Thoracic aorta (tissue), 2 donors: ENCODE results near the gene UBE2E2. TPM values are rescaled to one million over a fixed set of nuclear protein-coding genes. Genes with fewer than 3 reads are reported as not detected.

ENCODE experiments used
- ATAC-seq: fragments of 150-250 bp; one replicate; pipeline ENCODE4 v1.8.0; 2017; ENCODE audit warnings: low read depth; ENCODE audit not compliant: insufficient number of reproducible peaks, low FRiP score
- DNase-seq: peaks from one replicate; pipeline ENCODE4 v3.0.0-alpha.2; 2020; ENCODE audit warnings: low spot score
- H3K27ac ChIP-seq, 2 donors: fragments of 200-600 bp; sonication (generic); 1 replicate in 1 of 2; 2 replicates in 1 of 2; pipeline ENCODE4 v1.5.1; 2016; ENCODE audit warnings: mild to moderate bottlenecking in 2 of 2, moderate library complexity in 2 of 2
- H3K27me3 ChIP-seq: fragments of 200-600 bp; sonication (generic); replicated peaks from 2 replicates; pipeline ENCODE4 v1.6.0; 2016; ENCODE audit warnings: mild to moderate bottlenecking; ENCODE audit not compliant: insufficient read depth
- H3K36me3 ChIP-seq: fragments of 200-600 bp; sonication (generic); one replicate; pipeline ENCODE4 v1.5.1; 2016
- H3K4me1 ChIP-seq, 2 donors: fragments of 200-600 bp; sonication (generic); 1 replicate in 1 of 2; 2 replicates in 1 of 2; pipeline versions ENCODE4 v1.5.1 to v1.6.0; 2016; ENCODE audit warnings: low read depth in 2 of 2, mild to moderate bottlenecking in 1 of 2; ENCODE audit not compliant: control insufficient read depth in 1 of 2
- H3K4me3 ChIP-seq: fragments of 200-600 bp; sonication (generic); 2 replicates; pipeline ENCODE4 v1.5.1; 2016; ENCODE audit warnings: mild to moderate bottlenecking
- H3K9me3 ChIP-seq: fragments of 200-600 bp; sonication (generic); 2 replicates; pipeline ENCODE4 v1.5.1; 2016
- total RNA-seq, 2 donors: library from RNA; depleted of rRNA; stranded (reverse); fragments of >200 nt; gene quantifications; one replicate each; pipeline versions ENCODE4 v1.1.0 to v1.2.3, GENCODE V29; 2016
- TF ChIP-seq, protein P1 (sequence below): fragments of 200-600 bp; sonication (generic); IDR thresholded peaks from one replicate; pipeline ENCODE4 v1.5.1; 2019; ENCODE audit warnings: antibody characterized with exemption

UBE2E2 gene
- total RNA-seq, 2 donors from 2014 or later: 30.3 to 44.0 TPM

DNA sequence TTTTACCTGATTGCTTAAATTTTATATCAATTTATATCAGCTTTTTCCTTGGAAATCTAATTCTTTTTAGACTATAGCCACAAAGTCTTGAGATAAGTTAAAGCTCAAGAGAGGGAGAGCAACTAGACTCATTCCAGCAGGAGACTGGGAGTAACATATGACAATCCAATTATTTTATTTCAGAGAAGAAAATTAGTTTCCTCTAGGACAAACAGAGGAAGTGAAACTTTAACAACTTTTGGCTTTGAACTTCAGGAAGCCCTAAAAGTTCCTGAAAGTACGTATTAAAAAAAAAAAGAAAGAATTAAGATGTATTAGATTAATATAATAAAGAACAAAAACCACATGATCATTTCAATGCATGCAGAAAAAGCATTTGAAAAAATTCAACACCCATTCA, 13.9 kb upstream of the UBE2E2 start:
- H3K36me3 ChIP-seq: no peaks in the 10 kb centered on the region
- H3K4me3 ChIP-seq: no peak overlapping the region
- no peaks in the 10 kb centered on the region for H3K4me1 ChIP-seq
- TF ChIP-seq, protein P1, sequence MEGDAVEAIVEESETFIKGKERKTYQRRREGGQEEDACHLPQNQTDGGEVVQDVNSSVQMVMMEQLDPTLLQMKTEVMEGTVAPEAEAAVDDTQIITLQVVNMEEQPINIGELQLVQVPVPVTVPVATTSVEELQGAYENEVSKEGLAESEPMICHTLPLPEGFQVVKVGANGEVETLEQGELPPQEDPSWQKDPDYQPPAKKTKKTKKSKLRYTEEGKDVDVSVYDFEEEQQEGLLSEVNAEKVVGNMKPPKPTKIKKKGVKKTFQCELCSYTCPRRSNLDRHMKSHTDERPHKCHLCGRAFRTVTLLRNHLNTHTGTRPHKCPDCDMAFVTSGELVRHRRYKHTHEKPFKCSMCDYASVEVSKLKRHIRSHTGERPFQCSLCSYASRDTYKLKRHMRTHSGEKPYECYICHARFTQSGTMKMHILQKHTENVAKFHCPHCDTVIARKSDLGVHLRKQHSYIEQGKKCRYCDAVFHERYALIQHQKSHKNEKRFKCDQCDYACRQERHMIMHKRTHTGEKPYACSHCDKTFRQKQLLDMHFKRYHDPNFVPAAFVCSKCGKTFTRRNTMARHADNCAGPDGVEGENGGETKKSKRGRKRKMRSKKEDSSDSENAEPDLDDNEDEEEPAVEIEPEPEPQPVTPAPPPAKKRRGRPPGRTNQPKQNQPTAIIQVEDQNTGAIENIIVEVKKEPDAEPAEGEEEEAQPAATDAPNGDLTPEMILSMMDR: no peak
- no peaks in the 10 kb centered on the region for H3K9me3 ChIP-seq
- no peak for ATAC-seq
- no peaks in the 10 kb centered on the region for H3K27me3 ChIP-seq
- DNase-seq: no peak
- no peak overlapping the region for H3K27ac ChIP-seq

DNA sequence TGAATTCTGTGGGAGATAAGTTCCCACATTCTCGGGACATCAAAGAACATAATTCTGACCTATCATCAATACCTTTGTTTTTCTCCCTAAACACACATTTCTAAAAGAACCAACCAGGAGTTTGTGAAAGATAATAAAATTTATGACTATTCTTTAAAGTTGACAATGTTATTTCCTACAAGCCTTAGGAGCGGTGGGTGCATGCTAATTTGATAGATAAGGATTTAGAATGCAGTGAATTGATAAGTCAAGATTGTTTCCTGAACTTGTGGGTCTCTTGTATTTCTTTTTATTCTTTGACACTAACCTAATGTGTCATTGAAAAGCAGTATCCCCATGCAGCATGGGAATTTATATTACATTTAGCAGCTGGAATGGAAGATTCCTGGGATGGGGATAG, 10.3 kb upstream of the UBE2E2 start:
- no peaks in the 10 kb centered on the region for H3K4me1 ChIP-seq
- no peaks in the 10 kb centered on the region for H3K36me3 ChIP-seq
- H3K27me3 ChIP-seq: no peaks in the 10 kb centered on the region
- H3K9me3 ChIP-seq: no peaks in the 10 kb centered on the region
- no peak for ATAC-seq
- DNase-seq: no peak
- no peak overlapping the region for H3K4me3 ChIP-seq
- TF ChIP-seq, protein P1: no peak
- H3K27ac ChIP-seq: no peak overlapping the region

DNA sequence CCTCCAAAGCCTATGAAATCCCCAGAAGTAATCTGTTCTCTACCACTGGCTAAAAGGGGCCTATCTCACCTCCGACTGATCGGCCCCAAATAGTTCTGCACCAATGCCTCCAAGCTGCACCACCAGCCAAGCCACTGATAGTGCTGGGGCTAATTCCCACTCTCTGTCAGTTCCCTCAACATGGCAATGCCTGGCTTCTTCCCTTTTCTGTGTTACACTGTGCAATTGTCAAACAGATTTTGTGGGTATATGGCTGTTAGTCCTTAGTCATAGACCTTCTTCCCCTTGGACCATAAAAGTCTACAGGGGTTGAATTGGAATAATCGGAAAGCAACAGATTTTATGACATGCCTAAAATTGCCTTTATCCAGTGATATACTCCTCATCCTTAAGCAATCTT, 9.3 kb upstream of the UBE2E2 start:
- TF ChIP-seq, protein P1: no peak
- no peaks in the 10 kb centered on the region for H3K9me3 ChIP-seq
- H3K4me3 ChIP-seq: no peak overlapping the region
- no peaks in the 10 kb centered on the region for H3K36me3 ChIP-seq
- ATAC-seq: no peak
- H3K27ac ChIP-seq: no peak overlapping the region
- no peak for DNase-seq
- no peaks in the 10 kb centered on the region for H3K4me1 ChIP-seq
- H3K27me3 ChIP-seq: no peaks in the 10 kb centered on the region

DNA sequence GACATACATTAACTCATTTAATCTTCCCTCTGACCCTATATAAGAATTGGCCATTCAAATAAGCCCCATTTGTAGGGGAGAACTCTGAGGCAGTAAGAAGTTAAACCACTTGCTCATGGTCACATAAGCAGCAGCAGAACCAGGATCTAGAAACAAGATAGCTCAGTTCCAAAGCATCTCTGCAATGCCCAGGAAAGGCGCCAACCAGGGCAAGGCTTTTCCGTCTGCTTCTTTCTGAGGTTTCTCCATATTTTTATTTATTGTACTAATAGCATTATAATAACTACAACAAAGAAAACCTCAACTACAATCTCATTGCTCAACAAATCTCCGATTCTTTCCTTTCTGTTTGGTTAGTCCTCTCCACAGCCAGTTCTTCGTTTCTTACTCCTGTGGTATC, 4.3 kb upstream of the UBE2E2 start:
- no peak for DNase-seq
- peak overlapping the region; percentile 7 to 29 for H3K27ac ChIP-seq

DNA sequence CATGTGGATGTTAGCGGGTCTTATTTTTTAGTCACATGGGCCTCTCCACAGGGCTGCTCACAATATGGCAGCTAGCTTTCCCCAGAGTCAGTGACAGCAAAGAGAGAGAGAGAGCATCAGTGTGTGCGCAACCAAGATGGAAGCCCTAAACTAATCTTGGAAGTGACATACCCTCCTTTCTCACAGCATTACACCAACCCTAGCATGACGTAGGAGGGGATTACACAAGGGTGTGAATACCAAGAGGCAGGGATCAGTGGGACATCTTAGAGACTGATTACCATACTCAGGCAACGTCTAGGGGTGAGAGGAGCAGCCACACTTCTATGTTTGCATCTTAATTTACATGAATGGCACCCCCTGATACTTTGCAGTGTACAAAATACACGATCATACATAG, 3.5 kb upstream of the UBE2E2 start:
- no peak for ATAC-seq
- H3K36me3 ChIP-seq: no peaks in the 10 kb centered on the region
- peaks cover 5 to 10% of the 10 kb centered on the region in 2 donors for H3K4me1 ChIP-seq
- no peak overlapping the region for H3K4me3 ChIP-seq
- no peaks in the 10 kb centered on the region for H3K27me3 ChIP-seq
- DNase-seq: no peak
- H3K27ac ChIP-seq: no peak overlapping the region
- TF ChIP-seq, protein P1: no peak
- H3K9me3 ChIP-seq: no peaks in the 10 kb centered on the region

More for the DNA sequence above, 4.3 kb upstream of the UBE2E2 start:
- no peaks in the 10 kb centered on the region for H3K27me3 ChIP-seq
- no peak for ATAC-seq
- peak overlapping the region; percentile 23 for H3K4me3 ChIP-seq
- no peaks in the 10 kb centered on the region for H3K9me3 ChIP-seq
- H3K36me3 ChIP-seq: no peaks in the 10 kb centered on the region
- peaks cover 0 to 6% of the 10 kb centered on the region in 2 donors for H3K4me1 ChIP-seq
- TF ChIP-seq, protein P1: no peak
